HG03432 (cell line): ENCODE data around the gene MAN1A1.

Source experiments
- ATAC-seq: cut with Tn5 transposase; IDR thresholded peaks from one replicate; pipeline ENCODE4 v1.9.1; 2021; ENCODE audit warnings: mild to moderate bottlenecking, moderate library complexity; ENCODE audit not compliant: unreplicated experiment

MAN1A1 gene

DNA sequence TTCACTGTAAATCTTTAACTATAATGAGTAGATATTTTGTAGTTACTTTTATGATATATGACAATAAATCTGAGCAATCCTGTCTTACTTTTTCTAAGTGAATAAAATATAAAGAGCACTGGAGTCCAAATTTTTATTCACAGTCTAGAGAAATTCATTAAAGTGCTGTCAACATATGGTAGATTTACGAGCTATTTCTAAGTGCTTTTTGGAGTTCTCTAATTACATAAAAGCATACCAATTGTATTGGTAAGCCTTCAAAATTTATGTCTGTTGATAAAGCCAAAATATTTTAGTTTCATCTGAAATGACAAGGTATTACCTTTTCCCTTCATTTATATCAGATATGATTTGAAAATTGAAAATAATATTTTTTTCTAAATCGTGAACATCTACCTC is 75.4 kb downstream of the MAN1A1 start:
- ATAC-seq: no peak

DNA sequence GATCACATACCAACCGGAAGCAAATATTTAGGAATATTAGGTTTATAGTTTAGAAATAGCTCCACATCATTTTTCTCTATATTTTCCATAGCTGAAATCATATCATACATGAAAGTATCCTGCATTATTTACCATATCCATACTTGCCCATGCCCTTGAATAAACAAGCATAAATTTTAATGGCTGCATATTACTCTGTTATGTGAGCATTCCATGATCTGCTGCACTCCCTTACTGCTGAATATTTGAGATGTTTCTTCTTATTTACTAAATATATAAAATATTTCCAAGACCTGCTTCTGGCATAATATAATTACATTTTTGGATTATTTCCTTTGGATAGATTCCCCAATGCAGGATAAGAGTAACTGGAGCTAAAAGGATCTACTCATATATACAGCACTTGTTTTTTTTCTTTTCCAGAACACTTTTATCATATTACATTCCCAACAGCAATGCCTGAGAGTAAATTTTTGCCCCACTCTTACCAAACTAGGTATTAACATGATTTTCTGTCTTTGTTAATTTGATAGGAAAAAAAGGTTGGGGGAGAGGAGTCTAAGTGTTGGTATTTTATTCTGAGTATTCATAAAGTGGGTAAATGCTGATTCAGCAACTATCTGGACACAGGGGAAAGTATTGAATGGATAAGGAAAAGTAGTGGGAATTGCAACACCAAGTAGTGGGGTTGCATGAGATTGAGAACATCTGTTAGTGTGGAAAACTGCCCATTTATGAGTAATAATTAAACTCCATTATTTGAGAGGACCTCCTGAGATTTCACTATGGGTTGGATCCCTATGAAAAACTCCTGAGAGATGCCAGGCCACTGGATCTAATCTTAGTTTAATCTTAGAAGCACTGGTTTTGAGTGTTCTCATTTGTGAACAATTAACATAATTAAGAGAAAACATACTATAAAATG is 76.0 kb downstream of the MAN1A1 start:
- no peak for ATAC-seq

DNA sequence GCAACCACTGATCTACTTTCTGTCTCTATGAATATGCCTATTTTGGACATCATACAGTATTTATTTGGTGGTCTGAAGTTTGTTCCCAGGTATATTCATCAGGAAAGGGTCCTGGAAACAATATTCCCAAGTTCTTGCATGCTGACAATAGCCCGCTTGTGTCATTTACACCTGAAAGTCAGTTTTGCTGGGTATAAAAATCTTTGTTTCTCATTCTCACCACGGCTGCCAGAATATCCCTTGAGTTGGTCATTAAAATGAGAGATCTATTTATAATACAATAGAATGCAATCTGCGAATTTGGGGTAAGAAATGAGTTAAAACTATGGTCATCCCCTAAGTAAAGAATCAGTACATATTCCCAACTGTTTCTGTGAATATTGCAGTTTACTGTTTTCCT is 79.0 kb downstream of the MAN1A1 start:
- ATAC-seq: no peak

- no peak for ATAC-seq
These were observed 80.1 kb downstream of the MAN1A1 start for GRCh38 chr6:119269266-119270103.

- ATAC-seq: no peak
These were observed 82.2 kb downstream of the MAN1A1 start for GRCh38 chr6:119267126-119267905.

DNA sequence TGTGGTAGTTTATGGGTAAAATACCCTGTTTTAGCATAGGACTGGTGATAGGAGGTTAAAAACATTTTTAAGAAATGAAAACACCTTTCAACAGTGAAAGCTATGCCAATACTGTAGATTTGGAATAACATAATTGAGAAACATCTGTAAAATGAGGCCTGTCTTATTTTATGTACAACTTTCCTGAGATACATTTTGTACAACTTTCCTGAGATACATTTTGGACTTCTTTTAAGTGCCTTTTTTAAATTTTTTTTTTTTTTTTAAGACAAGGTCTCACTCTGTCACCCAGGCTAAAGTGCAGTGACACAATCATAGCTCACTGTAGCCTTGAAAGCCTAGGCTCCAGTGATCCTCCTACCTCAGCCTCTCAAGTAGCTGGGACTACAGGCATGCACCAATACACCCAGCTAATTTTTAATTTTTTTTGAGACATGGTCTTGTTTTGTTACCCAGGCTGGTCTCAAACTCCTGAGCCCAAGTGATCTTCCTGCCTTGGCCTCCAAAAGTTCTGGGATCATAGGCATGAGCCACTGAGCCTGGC is 84.6 kb downstream of the MAN1A1 start:
- ATAC-seq: no peak

DNA sequence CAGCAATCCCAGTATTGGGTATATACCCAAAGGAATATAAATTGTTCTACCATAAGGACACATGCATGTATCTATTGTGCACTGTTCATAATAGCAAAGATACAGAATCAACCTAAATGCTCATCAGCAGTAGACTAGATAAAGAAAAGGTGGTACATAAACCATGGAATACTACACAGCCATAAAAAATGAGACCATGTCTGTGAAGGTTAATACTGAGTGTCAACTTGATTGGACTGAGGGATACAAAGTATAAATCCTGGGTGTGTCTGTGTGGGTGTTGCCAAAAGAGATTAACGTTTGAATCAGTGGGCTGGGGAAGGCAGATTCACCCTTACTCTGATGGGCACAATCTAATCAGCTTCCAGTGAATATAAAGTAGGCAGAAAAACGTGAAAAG is 86.9 kb downstream of the MAN1A1 start:
- ATAC-seq: no peak

DNA sequence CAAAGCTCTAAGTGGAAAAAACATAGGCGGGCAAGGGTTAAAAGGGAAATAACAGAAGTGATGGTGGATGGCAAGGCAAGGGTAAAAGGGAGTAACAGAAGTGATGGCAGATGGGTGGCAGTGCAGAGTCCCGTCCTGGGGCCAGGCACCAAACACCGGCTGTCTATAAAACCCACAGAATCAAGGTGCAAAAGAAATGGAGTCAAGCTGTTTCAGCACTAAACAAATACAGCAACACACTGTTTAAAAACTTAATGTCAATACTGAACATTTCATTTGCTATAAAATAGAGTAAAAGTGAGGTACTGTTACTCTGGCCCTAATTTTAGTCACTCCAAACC is 87.6 kb downstream of the MAN1A1 start:
- no peak for ATAC-seq

DNA sequence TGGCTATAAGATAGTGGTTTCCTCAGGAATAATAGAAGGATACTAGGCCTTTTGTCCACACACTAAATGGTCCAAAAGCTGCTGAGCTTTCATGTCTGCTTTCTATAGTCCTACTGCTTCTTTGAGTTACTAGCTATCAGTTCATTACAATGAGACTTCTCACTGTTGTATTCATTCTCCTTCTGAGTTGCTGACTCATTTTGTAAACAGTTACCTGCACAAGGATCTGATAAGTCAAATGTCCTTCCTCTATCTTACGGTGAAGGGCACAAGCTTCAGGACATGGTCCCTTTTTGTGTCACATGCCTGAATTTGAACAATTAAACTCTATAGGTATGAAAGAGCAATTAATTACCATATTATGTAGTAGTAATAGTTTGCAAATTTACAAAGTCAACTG is 90.5 kb downstream of the MAN1A1 start:
- ATAC-seq: peak; percentile 66

DNA sequence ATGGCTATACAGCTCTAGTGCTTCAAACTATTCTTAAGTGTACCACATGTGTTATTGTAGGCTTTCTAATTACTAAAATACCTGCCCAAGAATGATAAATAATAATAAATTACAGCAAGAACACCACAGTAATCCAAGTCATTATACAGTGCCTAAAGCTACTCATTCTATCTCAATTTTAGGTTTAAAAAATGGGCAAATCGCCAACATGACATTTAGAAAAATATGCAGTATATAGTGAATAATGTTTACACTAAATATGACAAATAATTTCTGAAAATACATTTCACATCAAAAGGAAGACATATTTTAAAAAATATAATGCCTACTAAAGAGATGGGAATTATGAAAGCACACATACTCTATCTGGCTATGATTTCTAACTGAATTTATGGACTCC is 91.8 kb downstream of the MAN1A1 start:
- no peak for ATAC-seq

DNA sequence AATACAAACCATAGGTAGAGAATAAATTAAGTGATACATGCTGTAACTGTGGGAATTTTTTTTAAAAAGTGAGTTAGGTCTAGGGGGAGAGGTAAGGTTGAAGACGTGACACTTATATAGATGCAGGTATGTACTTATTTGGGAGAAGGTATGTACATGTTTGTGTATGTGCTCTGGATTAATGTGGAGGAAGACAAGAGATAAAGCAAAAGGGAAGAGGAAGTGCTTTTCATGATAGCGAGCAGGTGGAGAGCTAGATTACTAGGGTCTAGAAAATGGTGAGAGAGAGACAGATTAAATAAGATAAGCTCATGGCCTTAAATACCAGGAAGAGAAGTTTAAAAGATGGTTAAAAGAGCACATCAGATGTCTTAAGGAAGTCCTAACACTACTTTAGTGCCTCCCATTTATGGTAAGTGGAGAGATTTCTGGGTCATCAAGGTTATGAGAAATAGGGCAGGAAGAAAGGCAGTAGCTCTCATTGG is 92.5 kb downstream of the MAN1A1 start:
- ATAC-seq: no peak

DNA sequence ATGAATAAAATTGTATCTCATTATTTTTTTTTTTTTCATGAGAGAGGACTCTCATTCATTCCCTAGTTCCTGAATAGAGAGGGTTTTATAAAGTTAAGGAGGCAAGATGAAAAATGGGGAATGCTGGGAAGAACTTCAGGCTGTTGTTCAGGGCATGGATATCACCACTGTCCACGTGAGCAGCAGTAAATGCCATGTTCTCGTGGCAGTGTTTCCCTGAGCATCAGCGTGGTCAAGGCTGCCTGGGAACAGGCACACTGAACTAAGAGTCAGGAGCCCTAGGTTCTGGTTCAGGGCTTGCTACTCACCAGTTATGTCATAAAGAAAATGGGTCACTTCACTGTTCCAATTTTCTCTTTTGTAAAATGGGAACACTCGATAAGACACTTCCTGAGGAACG is 93.2 kb downstream of the MAN1A1 start:
- ATAC-seq: no peak

DNA sequence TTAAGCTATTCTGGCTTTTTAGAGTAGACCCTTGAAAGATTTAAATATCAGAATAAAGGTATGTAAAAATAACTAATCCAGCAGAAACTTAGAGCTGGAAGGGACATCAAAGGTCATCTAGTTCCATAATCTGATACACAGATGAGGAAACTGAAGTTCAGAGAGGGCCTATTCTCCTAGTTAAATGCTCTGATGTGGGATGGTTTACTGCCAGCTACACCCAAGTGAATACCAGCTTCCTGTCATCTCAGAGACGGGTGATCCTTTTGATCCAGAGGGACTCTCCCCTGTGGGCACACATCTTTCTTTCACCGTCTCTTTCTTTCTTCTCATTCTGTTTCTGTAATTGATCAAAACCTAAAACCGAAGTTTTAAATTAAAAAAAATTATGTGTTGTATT is 94.1 kb downstream of the MAN1A1 start:
- ATAC-seq: no peak

DNA sequence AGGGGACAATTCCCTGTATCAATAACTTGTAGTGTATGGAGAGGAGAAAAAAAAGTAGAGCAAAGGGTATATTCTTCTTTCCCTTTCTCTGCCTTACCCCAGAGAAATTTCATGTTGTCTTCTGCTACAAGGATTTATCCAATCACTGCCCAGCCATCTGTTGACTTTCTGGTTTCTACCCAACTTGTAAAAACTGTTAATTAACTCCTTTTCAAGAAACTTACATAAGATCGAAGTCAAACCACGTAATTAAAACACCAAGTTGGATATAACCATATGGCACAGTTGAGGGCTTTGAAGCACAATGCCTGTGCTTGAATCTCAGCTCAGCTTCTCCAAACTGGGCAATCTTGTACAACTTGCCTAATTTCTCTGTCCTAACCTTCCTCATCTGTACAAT is 99.5 kb downstream of the MAN1A1 start:
- no peak for ATAC-seq

DNA sequence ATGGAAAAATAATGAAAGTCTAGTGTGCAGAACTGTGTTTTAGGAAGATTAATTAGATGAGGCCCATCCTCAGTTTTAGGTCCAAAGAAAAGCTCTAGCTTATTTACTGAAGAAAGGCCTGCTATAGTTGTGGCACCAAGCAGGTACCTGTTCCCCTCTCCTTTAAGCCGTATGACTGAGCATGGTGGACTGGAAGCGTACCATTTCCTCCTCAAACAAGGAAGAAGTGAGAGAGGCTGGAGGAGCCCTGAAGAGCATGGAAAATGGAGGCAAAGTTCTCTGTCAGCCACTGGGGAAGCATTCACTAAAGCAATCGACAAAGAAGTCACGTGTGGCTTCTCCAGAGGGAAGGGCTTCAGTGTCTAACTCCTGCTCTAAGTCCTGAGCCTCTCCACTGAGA is 100.2 kb downstream of the MAN1A1 start:
- ATAC-seq: no peak

GRCh38 chr6:119247504-119247903 is 102.1 kb downstream of the MAN1A1 start:
- ATAC-seq: no peak

- ATAC-seq: no peak
These were observed 105.9 kb downstream of the MAN1A1 start for GRCh38 chr6:119243657-119244056.

- ATAC-seq: no peak
These were observed 106.5 kb downstream of the MAN1A1 start for GRCh38 chr6:119243037-119243436.

DNA sequence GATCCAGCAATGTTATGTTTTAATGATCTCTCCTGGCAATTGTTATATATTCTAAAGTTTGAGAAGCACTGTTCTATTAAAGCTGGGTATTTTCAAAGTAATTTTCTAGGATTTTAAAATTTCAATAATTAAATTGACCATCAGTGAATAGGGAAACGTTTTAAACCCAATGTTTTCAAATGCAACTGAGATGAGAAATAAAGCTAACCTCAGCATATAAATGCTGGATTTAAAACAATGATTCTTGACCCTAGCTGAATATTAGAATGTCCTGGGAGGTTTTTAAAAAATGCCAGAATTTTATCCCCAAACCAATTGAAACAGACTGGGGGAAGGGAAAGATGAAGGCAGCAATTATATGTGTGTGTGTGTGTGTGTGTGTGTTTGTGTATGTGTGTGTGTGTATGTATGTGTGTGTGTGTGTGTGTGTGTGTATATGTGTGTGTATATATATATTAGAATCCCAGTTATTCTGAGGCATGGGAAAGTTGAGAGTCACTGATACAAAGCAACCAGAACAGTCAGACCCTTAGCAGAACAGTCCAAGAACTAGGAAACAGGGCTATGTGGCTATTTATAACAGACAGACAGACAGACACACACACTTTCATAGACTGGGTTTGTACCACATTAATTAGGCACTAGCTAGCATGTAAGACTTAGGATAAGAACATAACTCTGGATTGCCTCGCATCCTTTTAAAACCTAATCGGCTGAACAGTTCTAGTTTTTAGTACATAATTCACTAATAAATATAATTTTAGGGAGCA is 107.8 kb downstream of the MAN1A1 start:
- no peak for ATAC-seq

DNA sequence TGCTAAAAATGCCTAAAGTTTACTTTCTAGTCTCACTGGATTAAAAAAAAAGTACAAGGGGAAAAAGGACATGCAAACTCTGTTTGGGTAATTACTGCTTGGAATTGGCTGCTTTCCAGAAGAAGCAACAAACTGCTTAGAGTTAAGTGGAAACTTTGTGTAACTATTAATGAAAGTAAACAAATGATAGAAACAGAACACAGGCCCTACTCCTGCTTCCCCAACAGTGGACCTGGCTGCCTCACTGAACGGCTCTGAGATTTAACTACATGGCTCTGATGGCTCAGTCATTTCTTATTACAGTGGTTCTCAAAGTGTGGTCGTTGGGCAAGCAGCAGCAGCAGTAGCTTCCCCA is 108.5 kb downstream of the MAN1A1 start:
- peak; percentile 68 for ATAC-seq
